ENCODE data around the gene SHROOM2.

DNA sequence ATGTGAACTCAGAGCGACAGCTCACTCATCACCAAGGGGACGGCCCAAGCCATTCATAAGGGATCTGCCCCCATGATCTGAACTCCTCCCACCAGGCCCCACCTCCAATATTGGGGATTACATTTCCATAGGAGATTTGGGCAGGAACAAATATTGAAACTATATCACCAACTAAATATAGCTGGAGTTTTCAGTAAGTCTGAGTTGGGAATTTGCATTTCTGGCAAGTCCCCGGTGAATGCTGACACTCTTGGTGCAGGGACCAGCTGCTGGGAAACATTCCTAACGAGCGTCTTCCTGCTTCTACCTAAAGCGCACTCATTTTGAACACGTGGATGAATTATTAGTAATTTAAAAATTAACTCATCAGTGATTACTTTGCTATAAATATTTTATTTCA, 194.2 kb downstream of the SHROOM2 start:
- TF ChIP-seq, protein P1, sequence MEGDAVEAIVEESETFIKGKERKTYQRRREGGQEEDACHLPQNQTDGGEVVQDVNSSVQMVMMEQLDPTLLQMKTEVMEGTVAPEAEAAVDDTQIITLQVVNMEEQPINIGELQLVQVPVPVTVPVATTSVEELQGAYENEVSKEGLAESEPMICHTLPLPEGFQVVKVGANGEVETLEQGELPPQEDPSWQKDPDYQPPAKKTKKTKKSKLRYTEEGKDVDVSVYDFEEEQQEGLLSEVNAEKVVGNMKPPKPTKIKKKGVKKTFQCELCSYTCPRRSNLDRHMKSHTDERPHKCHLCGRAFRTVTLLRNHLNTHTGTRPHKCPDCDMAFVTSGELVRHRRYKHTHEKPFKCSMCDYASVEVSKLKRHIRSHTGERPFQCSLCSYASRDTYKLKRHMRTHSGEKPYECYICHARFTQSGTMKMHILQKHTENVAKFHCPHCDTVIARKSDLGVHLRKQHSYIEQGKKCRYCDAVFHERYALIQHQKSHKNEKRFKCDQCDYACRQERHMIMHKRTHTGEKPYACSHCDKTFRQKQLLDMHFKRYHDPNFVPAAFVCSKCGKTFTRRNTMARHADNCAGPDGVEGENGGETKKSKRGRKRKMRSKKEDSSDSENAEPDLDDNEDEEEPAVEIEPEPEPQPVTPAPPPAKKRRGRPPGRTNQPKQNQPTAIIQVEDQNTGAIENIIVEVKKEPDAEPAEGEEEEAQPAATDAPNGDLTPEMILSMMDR (conservative IDR thresholded peaks at IDR 0.05; ENCODE audit: low read depth, low read length), result no peak
- no peak for TF ChIP-seq POLR2A (IDR thresholded peaks at IDR 0.05; ENCODE audit: low read depth, low read length)
- no peak for TF ChIP-seq CEBPB (IDR thresholded peaks at IDR 0.05; ENCODE audit: low read depth, low read length)
- TF ChIP-seq, protein P2, sequence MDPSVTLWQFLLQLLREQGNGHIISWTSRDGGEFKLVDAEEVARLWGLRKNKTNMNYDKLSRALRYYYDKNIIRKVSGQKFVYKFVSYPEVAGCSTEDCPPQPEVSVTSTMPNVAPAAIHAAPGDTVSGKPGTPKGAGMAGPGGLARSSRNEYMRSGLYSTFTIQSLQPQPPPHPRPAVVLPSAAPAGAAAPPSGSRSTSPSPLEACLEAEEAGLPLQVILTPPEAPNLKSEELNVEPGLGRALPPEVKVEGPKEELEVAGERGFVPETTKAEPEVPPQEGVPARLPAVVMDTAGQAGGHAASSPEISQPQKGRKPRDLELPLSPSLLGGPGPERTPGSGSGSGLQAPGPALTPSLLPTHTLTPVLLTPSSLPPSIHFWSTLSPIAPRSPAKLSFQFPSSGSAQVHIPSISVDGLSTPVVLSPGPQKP (IDR thresholded peaks at IDR 0.05; ENCODE audit: borderline replicate concordance, low read depth, low read length), result no peak
- TF ChIP-seq RAD21 (IDR thresholded peaks at IDR 0.05; ENCODE audit: low read length), result no peak
- TF ChIP-seq RCOR1 (IDR thresholded peaks at IDR 0.05; ENCODE audit: insufficient replicate concordance, low read length), result no peak
